ENCODE results near the gene NPC1L1. TPM values are rescaled to one million over a fixed set of nuclear protein-coding genes. Genes with fewer than 3 reads are reported as not detected.

NPC1L1 gene
- polyA plus RNA-seq, 3 donors, result 0.04 TPM; not detected in 2

GRCh38 chr7:44540592-44541027 lies 520 bp downstream of the NPC1L1 start:
- Histone ChIP-seq H3K4me2 (replicated peaks; ENCODE audit: extremely low read depth, low read length, poor library complexity, severe bottlenecking) (no peak overlapping the region), H3K27me3 (ENCODE audit: control insufficient read depth in 2 of 2, insufficient read depth in 2 of 2, low read length in 2 of 2) (no peaks in the 10 kb centered on the region), H3K27ac (ENCODE audit: low read depth in 1 of 2, low read length in 2 of 2) (no peak overlapping the region), H3K36me3 (replicated peaks in 1 of 2; ENCODE audit: control insufficient read depth in 1 of 2, insufficient read depth in 2 of 2, low read length in 2 of 2) (no peaks in the 10 kb centered on the region), H3K79me2 (ENCODE audit: insufficient read depth, low read length) (no peaks in the 10 kb centered on the region), H3K4me3 (replicated peaks in 1 of 3; ENCODE audit: low read depth in 2 of 3, low read length in 3 of 3) (no peak overlapping the region), H2AFZ (ENCODE audit: insufficient read depth, low read depth, low read length, poor library complexity, severe bottlenecking) (no peak overlapping the region), H3K4me1 (ENCODE audit: control insufficient read depth in 1 of 2, insufficient read depth in 2 of 2, low read length in 2 of 2) (peaks cover 7 to 11% of the 10 kb centered on the region in 2 donors), H4K20me1 (ENCODE audit: insufficient read depth, low read length) (no peaks in the 10 kb centered on the region), H3K9ac (ENCODE audit: insufficient read depth, low read length, poor library complexity, severe bottlenecking) (no peak overlapping the region), H3K9me3 (replicated peaks in 1 of 2; ENCODE audit: control insufficient read depth in 1 of 2, insufficient read depth in 1 of 2, low read length in 2 of 2) (no peaks in the 10 kb centered on the region)
- TF ChIP-seq, protein P1, sequence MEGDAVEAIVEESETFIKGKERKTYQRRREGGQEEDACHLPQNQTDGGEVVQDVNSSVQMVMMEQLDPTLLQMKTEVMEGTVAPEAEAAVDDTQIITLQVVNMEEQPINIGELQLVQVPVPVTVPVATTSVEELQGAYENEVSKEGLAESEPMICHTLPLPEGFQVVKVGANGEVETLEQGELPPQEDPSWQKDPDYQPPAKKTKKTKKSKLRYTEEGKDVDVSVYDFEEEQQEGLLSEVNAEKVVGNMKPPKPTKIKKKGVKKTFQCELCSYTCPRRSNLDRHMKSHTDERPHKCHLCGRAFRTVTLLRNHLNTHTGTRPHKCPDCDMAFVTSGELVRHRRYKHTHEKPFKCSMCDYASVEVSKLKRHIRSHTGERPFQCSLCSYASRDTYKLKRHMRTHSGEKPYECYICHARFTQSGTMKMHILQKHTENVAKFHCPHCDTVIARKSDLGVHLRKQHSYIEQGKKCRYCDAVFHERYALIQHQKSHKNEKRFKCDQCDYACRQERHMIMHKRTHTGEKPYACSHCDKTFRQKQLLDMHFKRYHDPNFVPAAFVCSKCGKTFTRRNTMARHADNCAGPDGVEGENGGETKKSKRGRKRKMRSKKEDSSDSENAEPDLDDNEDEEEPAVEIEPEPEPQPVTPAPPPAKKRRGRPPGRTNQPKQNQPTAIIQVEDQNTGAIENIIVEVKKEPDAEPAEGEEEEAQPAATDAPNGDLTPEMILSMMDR (IDR thresholded peaks at IDR 0.05), result no peak
- intact Hi-C loops (cut with micrococcal nuclease), result no loop called here
- no peaks in the 10 kb centered on the region for H3K9me3 Mint-ChIP-seq
- peaks cover 2 to 12% (median 3%) of the 10 kb centered on the region in 3 donors for H3K27me3 Mint-ChIP-seq (ENCODE audit: low read depth in 3 of 3)
- H3K4me3 Mint-ChIP-seq, result no peak overlapping the region
- no peaks in the 10 kb centered on the region for H3K36me3 Mint-ChIP-seq
- WGBS (ENCODE audit: insufficient coverage), result 91% methylated on average over 3 of the region's 5 CpGs
- peaks cover 9% of the 10 kb centered on the region for H3K4me1 Mint-ChIP-seq
- H3K27ac Mint-ChIP-seq, result peak overlapping the region in 2 of 7 donors; percentile 40 to 61
- no peak for DNase-seq

GRCh38 chr7:44539669-44540506 lies 1.2 kb downstream of the NPC1L1 start:
- intact Hi-C loops (cut with micrococcal nuclease), result no loop called here
- H3K79me2 ChIP-seq (ENCODE audit: insufficient read depth, low read length), result no peaks in the 10 kb centered on the region
- peaks cover 2 to 12% (median 2%) of the 10 kb centered on the region in 3 donors for H3K27me3 Mint-ChIP-seq (ENCODE audit: low read depth in 3 of 3)
- no peaks in the 10 kb centered on the region for H3K27me3 ChIP-seq (ENCODE audit: control insufficient read depth in 2 of 2, insufficient read depth in 2 of 2, low read length in 2 of 2)
- no peak overlapping the region for H2AFZ ChIP-seq (ENCODE audit: insufficient read depth, low read depth, low read length, poor library complexity, severe bottlenecking)
- 96% methylated on average over 26 of the region's 27 CpGs for WGBS (ENCODE audit: insufficient coverage)
- H3K4me3 ChIP-seq (replicated peaks in 1 of 3; ENCODE audit: low read depth in 2 of 3, low read length in 3 of 3), result no peak overlapping the region
- TF ChIP-seq, protein P1 (IDR thresholded peaks at IDR 0.05), result no peak
- H3K9me3 Mint-ChIP-seq, result no peaks in the 10 kb centered on the region
- H3K9ac ChIP-seq (ENCODE audit: insufficient read depth, low read length, poor library complexity, severe bottlenecking), result no peak overlapping the region
- no peaks in the 10 kb centered on the region for H4K20me1 ChIP-seq (ENCODE audit: insufficient read depth, low read length)
- H3K36me3 Mint-ChIP-seq, result no peaks in the 10 kb centered on the region
- peak overlapping the region in 2 of 7 donors; percentile 21 to 61 for H3K27ac Mint-ChIP-seq
- DNase-seq, result no peak
- no peak overlapping the region for H3K27ac ChIP-seq (ENCODE audit: low read depth in 1 of 2, low read length in 2 of 2)
- no peaks in the 10 kb centered on the region for H3K9me3 ChIP-seq (replicated peaks in 1 of 2; ENCODE audit: control insufficient read depth in 1 of 2, insufficient read depth in 1 of 2, low read length in 2 of 2)
- peaks cover 7 to 11% of the 10 kb centered on the region in 2 donors for H3K4me1 ChIP-seq (ENCODE audit: control insufficient read depth in 1 of 2, insufficient read depth in 2 of 2, low read length in 2 of 2)
- H3K4me1 Mint-ChIP-seq, result peaks cover 9% of the 10 kb centered on the region
- H3K4me2 ChIP-seq (replicated peaks; ENCODE audit: extremely low read depth, low read length, poor library complexity, severe bottlenecking), result no peak overlapping the region
- H3K36me3 ChIP-seq (replicated peaks in 1 of 2; ENCODE audit: control insufficient read depth in 1 of 2, insufficient read depth in 2 of 2, low read length in 2 of 2), result no peaks in the 10 kb centered on the region
- H3K4me3 Mint-ChIP-seq, result no peak overlapping the region

All from CD14-positive monocyte (primary cell).